GM15510 (cell line): Measurements from ENCODE around the gene IPO11.

ENCODE experiments used
- POLR2A ChIP-seq: IDR thresholded peaks from 3 replicates; pipeline ENCODE4 v1.6.1; 2011; ENCODE audit warnings: borderline replicate concordance; ENCODE audit not compliant: insufficient read length; ENCODE audit errors: extremely low read depth

IPO11 gene

GRCh38 chr5:62536232-62536631 is 123.7 kb downstream of the IPO11 start:
- TF ChIP-seq POLR2A, result no peak

- TF ChIP-seq POLR2A, result no peak
These were observed 124.2 kb downstream of the IPO11 start for GRCh38 chr5:62536783-62537182.

- no peak for TF ChIP-seq POLR2A
These were observed 125.7 kb downstream of the IPO11 start for GRCh38 chr5:62538017-62538942.

GRCh38 chr5:62542720-62543119 is 130.2 kb downstream of the IPO11 start:
- no peak for TF ChIP-seq POLR2A

GRCh38 chr5:62547945-62548630 is 135.5 kb downstream of the IPO11 start:
- no peak for TF ChIP-seq POLR2A

GRCh38 chr5:62550103-62550502 is 137.5 kb downstream of the IPO11 start:
- no peak for TF ChIP-seq POLR2A

- no peak for TF ChIP-seq POLR2A
These were observed 143.4 kb downstream of the IPO11 start for GRCh38 chr5:62555930-62556329.

GRCh38 chr5:62558941-62559340 is 146.4 kb downstream of the IPO11 start:
- TF ChIP-seq POLR2A, result no peak

GRCh38 chr5:62560786-62561185 is 148.2 kb downstream of the IPO11 start:
- TF ChIP-seq POLR2A, result no peak

- no peak for TF ChIP-seq POLR2A
These were observed 149.3 kb downstream of the IPO11 start for GRCh38 chr5:62561896-62562295.

- TF ChIP-seq POLR2A, result no peak
These were observed 150.3 kb downstream of the IPO11 start for GRCh38 chr5:62562867-62563266.

- no peak for TF ChIP-seq POLR2A
These were observed 151.5 kb downstream of the IPO11 start for GRCh38 chr5:62564101-62564500.

GRCh38 chr5:62568143-62568542 is 155.6 kb downstream of the IPO11 start:
- TF ChIP-seq POLR2A, result no peak

- TF ChIP-seq POLR2A, result no peak
These were observed 156.4 kb downstream of the IPO11 start for GRCh38 chr5:62568800-62569432.

- no peak for TF ChIP-seq POLR2A
These were observed 156.9 kb downstream of the IPO11 start for GRCh38 chr5:62569470-62569869.
